H54 (cell line): Measurements from ENCODE around the gene RGCC.
A peak's percentile ranks its signal among the peaks of the same experiment; 100 is the strongest.

ENCODE experiments used
- DNase-seq: peaks from one replicate; pipeline ENCODE4 v3.0.0; 2011; ENCODE audit warnings: low spot score, mixed read lengths; ENCODE audit not compliant: insufficient read length
- FAIRE-seq: peaks from 3 replicates; lab custom pipeline; 2011; peaks lifted over from hg19 to GRCh38; lab: Jason Lieb, UNC
- POLR2A ChIP-seq: IDR thresholded peaks from 2 replicates; pipeline ENCODE4 v1.6.1; 2011; ENCODE audit warnings: low read depth, mild to moderate bottlenecking, low read length

Gene RGCC

DNA sequence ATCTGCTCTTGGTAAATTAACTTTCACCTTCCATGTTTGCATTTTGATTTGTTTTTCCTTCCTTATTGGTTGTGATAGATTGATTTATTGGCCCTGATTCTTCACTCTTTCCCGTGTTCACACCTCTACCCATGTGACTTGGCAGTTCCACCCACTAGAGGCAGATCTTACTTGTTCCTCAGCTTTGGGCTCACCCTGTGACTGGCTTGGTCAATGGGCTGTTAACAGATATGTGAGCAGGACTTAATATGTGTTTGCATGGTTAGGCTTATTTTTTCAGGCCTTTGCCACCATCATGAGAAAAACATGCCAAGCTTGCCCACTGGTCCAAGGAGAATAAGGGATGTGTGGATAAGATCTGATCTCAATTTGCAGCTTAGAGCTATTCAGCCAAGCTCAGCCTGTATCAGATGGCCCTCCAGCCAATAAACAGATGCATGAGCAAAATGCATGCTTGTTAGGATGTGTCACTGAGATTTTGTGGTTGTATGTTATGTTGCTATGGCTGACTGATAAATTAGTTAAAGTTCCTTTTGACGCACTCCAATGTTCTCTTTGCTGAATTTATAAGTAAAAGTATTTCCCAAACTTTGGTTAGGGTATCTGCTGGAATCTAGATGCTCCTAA, 48.0 kb downstream of the RGCC start:
- TF ChIP-seq POLR2A = no peak
- DNase-seq (peak; percentile 14), FAIRE-seq (no peak)

DNA sequence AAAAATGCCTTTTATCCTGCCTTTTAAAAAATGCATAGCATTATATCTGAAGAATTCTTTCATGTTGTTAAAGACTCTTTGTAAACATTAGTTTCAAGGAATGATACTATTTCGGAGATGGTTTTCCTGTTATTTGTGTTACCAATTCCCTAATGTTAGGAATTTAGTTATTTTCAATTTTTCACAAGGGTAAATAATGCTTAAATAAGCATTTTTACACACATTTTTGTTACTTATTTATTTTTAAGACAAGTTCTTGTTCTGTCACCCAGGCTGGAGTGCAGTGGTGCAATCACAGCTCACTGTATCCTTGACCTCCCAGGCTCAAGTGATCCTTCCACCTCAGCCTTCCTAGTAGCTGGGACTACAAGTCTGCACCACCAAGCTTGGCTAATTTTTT, 49.0 kb downstream of the RGCC start:
- no peak for TF ChIP-seq POLR2A
- DNase-seq (no peak), FAIRE-seq (no peak)

DNA sequence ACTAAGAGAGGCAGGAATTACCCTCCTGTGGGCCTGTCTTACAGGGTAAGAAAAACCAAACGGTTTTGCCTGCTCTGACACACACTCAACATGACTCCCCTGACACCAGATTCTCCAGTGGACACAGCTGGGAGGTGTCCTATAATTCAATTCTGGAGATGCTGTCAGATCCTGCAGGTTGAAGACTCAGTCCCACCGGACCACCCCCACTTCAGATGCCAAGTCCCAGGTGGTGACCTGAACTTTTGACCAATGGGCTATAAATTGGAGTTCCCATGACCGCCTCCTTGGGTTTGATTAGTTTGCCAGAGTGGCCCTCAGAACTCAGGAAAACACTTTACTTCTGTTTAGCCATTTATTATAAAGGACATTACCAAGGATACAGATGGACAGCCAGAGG, 52.6 kb downstream of the RGCC start:
- no peak for TF ChIP-seq POLR2A
- FAIRE-seq (no peak), DNase-seq (no peak)

DNA sequence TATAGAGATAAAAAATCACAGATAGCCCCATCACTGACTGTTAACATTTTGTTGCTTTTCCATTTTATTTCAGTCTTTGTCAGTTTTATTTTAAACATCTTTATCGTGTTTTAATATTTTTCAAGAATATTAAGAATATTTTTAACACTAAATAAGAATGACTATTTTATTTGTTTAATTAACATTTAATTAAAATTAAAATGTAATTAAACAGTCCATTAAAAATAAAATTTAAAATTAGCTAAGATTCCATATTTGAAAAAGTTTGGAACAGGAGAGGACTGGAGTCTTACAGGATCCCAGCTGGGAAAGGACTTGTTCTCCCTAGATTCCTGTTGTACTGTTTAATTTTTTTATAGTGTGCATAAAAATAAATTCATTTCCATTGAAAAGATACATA, 54.5 kb downstream of the RGCC start:
- no peak for DNase-seq
- FAIRE-seq = no peak
- TF ChIP-seq POLR2A = no peak

DNA sequence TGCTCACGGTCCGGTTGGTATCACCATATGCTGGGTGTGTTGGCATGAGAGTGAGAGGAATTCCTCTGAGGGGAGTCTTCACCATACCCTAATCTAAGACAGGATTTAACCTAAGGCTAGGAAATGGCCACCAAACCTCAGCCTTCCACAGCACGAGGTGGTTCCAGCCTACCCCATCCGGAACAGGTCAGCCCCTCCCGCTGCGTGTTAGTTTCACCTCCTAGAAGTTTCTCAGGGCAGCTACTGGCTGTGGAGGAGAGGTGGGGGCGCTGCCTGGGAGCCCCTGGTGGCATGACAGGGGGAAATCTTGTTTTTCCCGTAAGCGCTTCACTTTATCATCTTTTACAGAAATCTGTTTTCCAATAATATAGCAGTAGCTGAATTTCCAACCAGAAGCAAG, 55.1 kb downstream of the RGCC start:
- no peak for FAIRE-seq
- TF ChIP-seq POLR2A = no peak
- DNase-seq = no peak

DNA sequence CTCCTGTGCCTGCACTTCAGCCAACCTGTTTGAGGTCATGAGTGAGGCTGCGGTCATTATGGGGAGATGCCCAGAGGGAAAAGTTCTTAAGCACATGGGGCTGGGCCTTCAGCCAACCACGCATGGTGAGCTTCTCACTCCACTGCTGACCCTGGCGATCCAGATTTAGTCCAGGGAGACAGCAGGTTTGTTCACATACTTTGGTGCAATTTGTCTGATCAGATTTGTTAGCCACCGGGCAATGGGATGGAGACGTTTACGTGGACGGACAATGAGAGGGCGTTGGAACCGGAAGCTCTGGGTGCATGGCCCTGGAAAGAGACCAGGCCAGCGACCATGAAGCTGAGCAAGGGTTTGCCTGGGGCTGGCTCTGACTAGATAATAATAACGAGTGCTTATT, 56.2 kb downstream of the RGCC start:
- TF ChIP-seq POLR2A = no peak
- no peak for DNase-seq
- FAIRE-seq = no peak

DNA sequence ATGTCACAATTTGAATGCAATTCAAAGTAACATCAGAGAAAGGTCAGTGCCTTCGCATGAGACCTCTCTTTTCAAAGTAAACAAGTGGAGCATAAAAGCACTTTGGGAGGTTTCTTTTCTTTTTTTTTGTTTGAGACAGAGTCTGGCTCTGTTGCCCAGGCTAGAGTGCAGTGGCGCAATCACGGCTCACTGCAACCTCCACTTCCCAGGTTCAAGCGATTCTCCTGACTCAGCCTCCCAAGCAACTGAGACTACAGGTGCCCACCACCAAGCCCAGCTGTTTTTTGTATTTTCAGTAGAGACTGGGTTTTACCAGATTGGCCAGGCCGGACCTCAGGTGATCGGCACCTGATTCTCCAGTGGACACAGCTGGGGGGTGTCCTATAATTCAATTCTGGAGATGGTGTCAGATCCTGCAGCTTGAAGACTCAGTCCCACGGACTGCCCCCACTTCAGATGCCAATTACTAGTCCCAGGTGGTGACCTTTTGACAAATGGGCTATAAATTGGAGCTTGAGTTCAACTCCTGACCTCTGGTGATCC, 57.6 kb downstream of the RGCC start:
- DNase-seq (no peak), FAIRE-seq (no peak)
- no peak for TF ChIP-seq POLR2A

DNA sequence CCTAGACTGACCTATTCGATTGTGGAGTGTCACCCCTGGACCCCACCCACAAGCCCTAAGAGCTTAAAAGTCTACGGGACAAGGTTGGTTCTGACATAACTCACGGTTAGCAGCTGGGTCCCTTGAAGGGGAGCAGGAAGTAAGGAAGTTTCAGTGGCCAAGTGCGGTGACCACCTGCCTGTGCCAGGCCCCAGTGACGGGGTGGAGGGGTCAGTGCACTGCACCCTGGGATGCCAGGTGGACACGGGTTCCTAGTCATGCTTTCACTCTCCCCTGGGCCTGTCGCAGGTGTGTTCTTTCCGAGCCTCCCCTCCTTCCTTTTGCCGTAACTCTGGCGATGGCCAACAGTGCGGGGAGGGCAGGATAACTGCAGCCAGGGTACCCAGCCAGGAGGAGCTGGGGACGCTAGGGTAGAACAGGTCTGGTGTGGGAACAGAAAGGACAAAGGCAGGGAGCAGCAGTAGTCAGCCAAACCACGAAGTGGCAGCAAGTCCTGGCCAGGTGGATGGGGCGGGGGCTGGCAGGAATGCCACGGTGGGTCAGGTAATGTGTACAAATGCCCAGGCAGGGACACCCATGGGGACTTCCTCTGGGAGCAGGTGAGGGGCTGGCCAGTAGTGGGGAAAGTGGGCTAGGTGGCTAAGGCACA, 58.3 kb downstream of the RGCC start:
- no peak for FAIRE-seq
- no peak for TF ChIP-seq POLR2A

DNA sequence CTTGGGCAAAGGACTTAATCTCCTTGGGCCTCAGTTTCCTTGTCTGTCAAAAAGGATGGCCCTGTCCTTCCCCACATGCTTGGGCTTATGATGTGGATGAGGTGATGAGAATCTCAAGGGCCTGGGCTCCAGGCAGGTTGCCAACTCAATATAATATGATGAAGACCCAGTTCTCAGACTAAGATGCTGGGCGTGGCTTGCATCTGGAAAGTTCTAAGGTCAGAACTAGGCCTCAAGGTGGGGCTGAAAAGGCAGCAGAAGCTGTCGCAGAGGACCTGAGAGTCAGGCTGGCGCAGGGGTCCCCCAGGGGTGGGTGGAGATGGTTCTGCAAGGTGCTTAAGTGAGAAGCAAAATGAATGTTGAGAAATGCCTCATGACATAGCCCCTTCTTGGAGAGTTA, 58.8 kb downstream of the RGCC start:
- DNase-seq (no peak), FAIRE-seq (no peak)
- TF ChIP-seq POLR2A = no peak

More for the DNA sequence above, 58.3 kb downstream of the RGCC start:
- DNase-seq = no peak

DNA sequence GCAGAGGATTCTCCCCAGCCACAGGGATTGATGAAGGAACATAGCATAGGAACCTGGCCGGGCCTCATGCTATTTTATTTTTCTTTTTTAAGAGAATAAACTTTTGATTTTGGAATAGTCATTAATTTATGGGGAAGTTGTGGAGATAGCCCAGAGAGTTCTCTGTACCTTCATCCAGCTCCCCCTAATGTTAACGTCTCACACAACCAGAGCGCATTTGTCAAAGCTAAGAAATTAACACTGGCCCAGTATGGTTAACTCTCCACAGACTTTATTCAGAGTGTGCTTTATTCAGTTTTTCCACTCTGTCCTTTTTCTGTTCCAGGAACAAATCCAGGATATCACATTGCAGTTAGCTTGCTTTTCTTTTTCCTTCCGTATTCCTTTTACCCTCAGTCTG, 59.4 kb downstream of the RGCC start:
- no peak for TF ChIP-seq POLR2A
- DNase-seq (no peak), FAIRE-seq (no peak)

DNA sequence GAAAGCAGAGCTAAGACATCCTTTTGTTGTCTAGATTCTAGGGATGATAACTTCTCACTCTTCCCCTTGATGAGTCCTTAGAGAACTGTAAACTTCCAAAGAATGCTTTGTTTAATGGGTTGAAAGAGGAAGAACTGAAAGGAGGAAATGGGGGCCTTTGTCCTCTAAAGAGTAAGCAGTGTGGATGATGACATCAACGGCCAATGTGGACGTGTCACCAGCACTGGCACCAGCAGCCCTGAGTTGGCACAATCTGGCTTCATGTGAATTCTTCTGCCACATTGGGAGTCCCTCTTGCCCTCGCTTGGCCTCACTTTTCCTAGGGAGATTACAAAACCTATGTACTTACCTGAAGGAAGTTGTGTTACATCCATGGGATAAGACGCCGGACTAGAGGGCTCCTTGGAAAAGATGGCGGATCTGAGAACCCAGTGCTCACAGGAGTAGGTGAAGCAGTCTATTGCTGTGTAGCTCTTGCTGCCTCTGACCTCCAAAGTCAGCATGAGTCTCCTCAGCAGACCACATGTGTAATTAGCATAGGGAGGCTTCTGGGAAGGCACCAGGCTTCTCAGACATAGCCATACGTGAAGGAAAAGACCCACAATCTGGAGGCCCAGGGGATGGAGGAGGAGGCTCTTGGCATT, 62.8 kb downstream of the RGCC start:
- TF ChIP-seq POLR2A = no peak
- FAIRE-seq (no peak), DNase-seq (no peak)
